ENCODE measurements around the gene C4orf50. TPM values are rescaled to one million over a fixed set of nuclear protein-coding genes. Genes with fewer than 3 reads are reported as not detected.
A peak's percentile ranks its signal among the peaks of the same experiment; 100 is the strongest.

The C4orf50 gene
- total RNA-seq, 1 experiment from 2014 or later = 0.17 TPM

DNA sequence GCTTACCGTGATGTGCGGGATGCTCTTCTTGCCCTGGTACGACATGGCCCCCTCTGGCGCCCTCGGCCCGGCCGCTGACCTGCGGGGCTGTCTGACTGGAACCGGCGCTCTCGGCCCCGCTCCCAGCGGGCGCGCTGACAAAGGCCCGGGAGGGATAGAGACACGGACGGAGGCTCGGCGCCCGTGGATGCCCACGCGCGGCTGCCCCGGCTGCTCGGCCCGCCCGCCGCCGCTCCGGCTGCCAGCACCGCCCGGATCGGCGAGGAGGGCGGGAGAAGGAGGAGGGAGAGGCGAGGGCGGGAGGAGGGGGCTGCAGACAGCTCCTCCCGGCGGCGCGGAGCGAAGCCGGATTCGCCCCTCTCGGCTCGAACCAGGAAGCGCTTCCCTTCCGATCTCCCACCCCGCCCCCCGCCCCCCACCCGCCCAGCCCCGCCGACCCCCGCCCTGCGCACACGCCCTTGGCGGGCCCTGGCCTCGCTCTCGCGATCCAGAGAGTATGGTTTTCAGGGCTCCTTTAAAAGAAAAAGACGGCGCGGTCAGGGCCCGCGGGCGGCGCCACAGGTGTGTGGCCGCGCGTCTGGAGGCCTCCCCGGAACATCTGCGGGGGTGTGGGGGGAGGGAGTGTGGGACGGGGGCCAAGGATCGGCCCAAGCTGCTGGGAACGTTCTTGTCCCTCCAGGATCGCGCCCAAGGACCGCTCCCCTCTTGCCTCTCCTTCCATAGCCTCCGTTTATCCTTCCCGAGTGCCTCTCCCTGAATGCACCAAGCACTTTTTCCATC, 129.8 kb downstream of the C4orf50 start:
- no CpG with 5 or more reads among the region's 81 CpGs for whole genome bisulfite sequencing (ENCODE audit: extremely low coverage, insufficient read length, low lambda C conversion rate)
- H3K27me3 ChIP-seq (ENCODE audit: insufficient read depth, low read length) = peaks cover 14% of the 10 kb centered on the region; the same call in 1 of the 2 replicates
- no peak overlapping the region for H2BK15ac ChIP-seq (ENCODE audit: low read depth, low read length)

More for the DNA sequence above, 129.8 kb downstream of the C4orf50 start:
- no peaks in the 10 kb centered on the region for H3K9me3 ChIP-seq (ENCODE audit: control insufficient read depth, low read depth, low read length)
- no peak overlapping the region for H3K14ac ChIP-seq (ENCODE audit: insufficient read depth, low read length)
- peaks cover 11% of the 10 kb centered on the region for H3K4me1 ChIP-seq (ENCODE audit: insufficient read depth, low read length)
- no peak overlapping the region for H3K27ac ChIP-seq (ENCODE audit: insufficient read length, low read depth, low read length)
- H2AK5ac ChIP-seq (ENCODE audit: insufficient read length, low read length) = no peak overlapping the region
- no peaks in the 10 kb centered on the region for H4K20me1 ChIP-seq (ENCODE audit: control insufficient read depth, insufficient read depth, insufficient read length)
- H3K18ac ChIP-seq (ENCODE audit: insufficient read length, low read depth, low read length) = no peak overlapping the region
- DNase-seq = peak; percentile 88
- peaks cover 49 to 51% of the 10 kb centered on the region in 2 experiments for H3K4me1 Mint-ChIP-seq
- no peak overlapping the region for H4K91ac ChIP-seq (ENCODE audit: insufficient read length, low read depth, low read length)
- peaks cover 29% of the 10 kb centered on the region for H3K79me2 ChIP-seq (ENCODE audit: insufficient read depth, low read length)
- peak overlapping the region; percentile 68 for H3K4me2 ChIP-seq (ENCODE audit: insufficient read depth, insufficient read length, low read length)
- peak overlapping the region; percentile 9 for H3K9ac ChIP-seq (ENCODE audit: extremely low read depth, insufficient read length, low read length)
- H3K23me2 ChIP-seq (ENCODE audit: insufficient read length, low read depth, low read length, poor library complexity, severe bottlenecking) = peaks cover 20% of the 10 kb centered on the region
- no peak overlapping the region for H2AFZ ChIP-seq (ENCODE audit: low read length)
- peak overlapping the region; percentile 68 to 84 for H3K4me3 Mint-ChIP-seq
- peaks cover 0 to 3% (median 0%) of the 10 kb centered on the region in 3 experiments; a peak in 1 of 7 replicates for H3K36me3 Mint-ChIP-seq (ENCODE audit: insufficient read depth in 1 of 3, low read depth in 3 of 3)
- peaks cover 3% of the 10 kb centered on the region for H3K79me1 ChIP-seq (ENCODE audit: insufficient read depth, low read depth, low read length, poor library complexity, severe bottlenecking)
- H3T11ph ChIP-seq (ENCODE audit: low read length) = no peak overlapping the region
- peaks cover 0 to 8% of the 10 kb centered on the region in 2 experiments; a peak in 1 of 5 replicates for H3K9me3 Mint-ChIP-seq
- no peak overlapping the region for H2BK20ac ChIP-seq (ENCODE audit: low read depth, low read length, poor library complexity, severe bottlenecking)
- no peak overlapping the region for H3K56ac ChIP-seq (ENCODE audit: insufficient read length, low read depth, low read length)
- no peak overlapping the region for H4K5ac ChIP-seq (ENCODE audit: insufficient read length, low read depth, low read length)
- H2BK12ac ChIP-seq (ENCODE audit: insufficient read length, low read depth, low read length) = no peak overlapping the region
- H3K23ac ChIP-seq (ENCODE audit: insufficient read length, low read depth, low read length) = no peak overlapping the region
- TF ChIP-seq, protein P1, sequence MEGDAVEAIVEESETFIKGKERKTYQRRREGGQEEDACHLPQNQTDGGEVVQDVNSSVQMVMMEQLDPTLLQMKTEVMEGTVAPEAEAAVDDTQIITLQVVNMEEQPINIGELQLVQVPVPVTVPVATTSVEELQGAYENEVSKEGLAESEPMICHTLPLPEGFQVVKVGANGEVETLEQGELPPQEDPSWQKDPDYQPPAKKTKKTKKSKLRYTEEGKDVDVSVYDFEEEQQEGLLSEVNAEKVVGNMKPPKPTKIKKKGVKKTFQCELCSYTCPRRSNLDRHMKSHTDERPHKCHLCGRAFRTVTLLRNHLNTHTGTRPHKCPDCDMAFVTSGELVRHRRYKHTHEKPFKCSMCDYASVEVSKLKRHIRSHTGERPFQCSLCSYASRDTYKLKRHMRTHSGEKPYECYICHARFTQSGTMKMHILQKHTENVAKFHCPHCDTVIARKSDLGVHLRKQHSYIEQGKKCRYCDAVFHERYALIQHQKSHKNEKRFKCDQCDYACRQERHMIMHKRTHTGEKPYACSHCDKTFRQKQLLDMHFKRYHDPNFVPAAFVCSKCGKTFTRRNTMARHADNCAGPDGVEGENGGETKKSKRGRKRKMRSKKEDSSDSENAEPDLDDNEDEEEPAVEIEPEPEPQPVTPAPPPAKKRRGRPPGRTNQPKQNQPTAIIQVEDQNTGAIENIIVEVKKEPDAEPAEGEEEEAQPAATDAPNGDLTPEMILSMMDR (conservative IDR thresholded peaks at IDR 0.05) = peak; percentile 9; the same call in 1 of the 3 replicates
- H3K27me3 Mint-ChIP-seq (ENCODE audit: low read depth) = peaks cover 39% of the 10 kb centered on the region
- peak overlapping the region in 2 of 3 experiments; percentile 49 to 53; a peak in 2 of 7 replicates for H3K27ac Mint-ChIP-seq
- no peak overlapping the region for H4K8ac ChIP-seq (replicated peaks; ENCODE audit: insufficient read length, low read depth, low read length)
- no peak overlapping the region for H3K4ac ChIP-seq (ENCODE audit: low read depth, low read length)
- no peak overlapping the region for H2BK120ac ChIP-seq (ENCODE audit: low read depth, low read length, poor library complexity, severe bottlenecking)
- no peak overlapping the region for H2BK5ac ChIP-seq (ENCODE audit: insufficient read length, low read length)

Data from H9 (cell line).